NCI-H187 (cell line): Measurements from ENCODE around the gene KRTAP5-7.
"Not testable (repeated sequence)": the region's sequence is repeated elsewhere in the genome, so short reads cannot be mapped to it uniquely, and the experiment has no call there.

Experiments
- DNase-seq, 2 experiments: peaks; one replicate each; lab custom pipeline; 2025; lab: John Stamatoyannopoulos, UW

KRTAP5-7 gene, protein sequence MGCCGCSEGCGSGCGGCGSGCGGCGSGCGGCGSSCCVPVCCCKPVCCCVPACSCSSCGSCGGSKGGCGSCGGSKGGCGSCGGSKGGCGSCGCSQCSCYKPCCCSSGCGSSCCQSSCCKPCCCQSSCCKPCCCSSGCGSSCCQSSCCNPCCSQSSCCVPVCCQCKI

DNA sequence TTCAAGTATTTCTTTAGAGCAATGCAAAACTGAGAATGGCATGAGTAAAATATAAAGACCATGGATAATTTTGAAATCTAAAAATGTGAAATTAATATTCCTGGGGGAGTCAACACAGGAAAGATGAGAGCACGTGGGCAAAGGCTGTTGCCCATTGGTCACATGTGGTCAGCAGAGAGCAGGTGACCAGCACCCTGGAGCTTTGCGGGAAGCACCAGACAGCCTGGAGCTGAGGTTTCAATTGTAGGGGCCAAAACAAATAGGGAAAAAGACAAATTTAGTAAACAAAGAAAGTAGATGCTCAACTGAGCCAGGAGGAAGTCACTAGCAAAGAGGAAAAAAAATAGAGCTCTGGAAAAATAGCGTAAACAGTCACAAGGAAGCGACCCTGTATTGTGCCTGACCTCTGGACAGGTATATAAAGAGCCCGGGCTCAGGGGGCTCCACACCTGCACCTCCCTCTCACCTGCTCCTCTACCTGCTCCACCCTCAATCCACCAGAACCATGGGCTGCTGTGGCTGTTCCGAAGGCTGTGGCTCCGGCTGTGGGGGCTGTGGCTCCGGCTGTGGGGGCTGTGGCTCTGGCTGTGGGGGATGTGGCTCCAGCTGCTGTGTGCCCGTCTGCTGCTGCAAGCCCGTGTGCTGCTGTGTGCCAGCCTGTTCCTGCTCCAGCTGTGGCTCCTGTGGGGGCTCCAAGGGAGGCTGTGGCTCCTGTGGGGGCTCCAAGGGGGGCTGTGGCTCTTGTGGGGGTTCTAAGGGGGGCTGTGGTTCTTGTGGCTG is at the start of gene KRTAP5-7:
Gene KRTAP5-7, plus strand, starts transcription at position 472 of the 780 bp plus-strand sequence. Its CDS starts 34 bp downstream, at position 506.
- not testable (repeated sequence) for DNase-seq

DNA sequence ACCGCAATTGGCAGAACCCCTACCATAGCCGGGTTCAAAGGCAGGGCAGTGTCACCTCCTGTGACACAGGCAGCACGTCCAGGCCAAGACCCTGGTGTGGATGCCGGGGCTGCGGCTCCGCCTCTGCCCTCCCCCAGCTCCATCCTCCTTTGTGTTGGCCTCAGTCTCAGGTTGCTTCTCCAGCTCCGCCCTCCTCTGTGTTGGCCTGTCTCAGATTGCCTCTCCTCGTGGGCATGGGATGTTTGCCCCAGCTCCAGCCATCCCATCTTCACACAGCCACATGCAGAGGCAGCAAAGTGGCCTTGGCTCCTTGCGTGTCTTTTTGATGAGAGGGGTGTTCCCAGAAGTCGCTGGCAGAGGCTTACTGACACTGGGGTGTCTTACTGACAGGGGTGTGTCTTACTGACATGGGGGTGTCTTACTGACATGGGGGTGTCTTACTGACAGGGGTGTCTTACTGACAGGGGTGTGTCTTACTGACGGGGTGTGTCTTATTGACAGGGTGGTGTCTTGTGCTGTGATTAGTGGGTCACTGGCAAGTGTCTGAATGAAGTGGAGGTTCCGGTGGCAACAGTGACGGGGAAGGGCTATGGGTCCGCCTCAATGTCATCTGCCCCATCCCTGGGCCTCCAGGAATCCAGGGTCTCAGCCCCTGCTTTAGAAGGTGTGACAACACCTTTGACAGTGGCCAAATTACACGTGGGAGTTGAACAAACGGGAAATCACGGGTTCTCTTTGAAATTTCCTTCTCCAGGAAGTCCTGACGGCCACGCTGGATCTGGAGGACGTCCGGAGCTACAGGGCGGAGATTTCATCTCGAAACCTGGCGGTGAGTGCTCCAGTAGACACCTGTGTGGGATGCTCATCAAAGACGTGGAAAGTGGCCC is 49.2 kb upstream of the KRTAP5-7 start:
- DNase-seq: no peak

DNA sequence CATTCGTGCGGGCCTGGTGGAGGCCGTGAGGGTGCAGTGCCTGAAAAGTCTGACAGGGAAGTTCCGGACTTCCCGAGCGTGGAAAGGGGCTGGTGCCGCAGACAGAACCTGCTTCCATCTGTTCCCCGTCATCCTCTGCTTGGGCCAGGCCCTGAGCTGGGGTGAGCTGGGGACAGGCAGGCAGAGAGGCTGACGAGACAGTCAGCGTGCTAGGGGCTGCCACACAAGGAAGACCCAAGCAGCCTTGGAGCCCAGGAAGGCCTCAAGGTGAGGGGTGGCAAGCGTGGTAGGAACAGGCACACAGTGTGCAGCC is 48.6 kb upstream of the KRTAP5-7 start:
- no peak for DNase-seq

DNA sequence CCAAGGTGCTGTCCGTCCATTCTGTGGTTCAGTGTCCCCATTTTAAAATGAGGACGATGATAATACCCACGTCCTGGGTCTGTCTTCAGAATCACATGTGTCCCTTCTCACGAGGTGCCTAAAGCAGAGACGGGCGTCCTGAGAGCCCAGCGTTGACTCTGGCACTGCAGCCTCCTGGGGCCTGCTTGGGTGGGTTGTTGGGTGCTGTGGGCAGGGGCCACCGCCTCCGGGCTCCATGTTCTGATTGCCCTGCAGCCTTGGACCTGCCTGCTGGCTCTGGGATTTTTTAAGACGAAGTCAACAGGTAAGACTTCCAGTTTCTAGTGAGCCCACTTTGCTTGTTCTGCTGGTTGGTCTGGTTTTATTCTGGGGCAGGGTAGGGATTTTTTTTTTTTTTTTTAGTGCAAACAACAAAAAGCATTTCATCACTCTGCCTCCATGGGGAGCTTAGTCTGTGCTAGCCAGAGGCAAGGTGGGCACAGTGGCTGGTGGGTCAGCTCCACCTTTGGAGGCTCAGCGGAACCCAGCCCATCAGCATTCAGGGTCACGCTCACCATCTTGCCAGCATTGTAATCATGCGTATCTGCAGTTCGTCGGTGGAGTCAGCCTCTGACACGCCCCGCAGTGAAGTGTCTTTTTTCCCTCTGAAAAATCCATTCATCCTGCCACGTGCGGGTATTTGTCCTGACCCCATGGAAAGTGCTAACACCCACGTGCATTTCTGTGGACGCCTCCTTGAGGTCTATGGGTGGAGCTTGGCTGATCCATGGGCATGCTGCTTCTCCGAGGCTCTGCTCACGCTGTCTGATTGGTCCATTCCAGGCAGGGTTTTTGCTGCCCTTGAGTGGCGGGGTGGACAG is 45.7 kb upstream of the KRTAP5-7 start:
- DNase-seq: no peak

DNA sequence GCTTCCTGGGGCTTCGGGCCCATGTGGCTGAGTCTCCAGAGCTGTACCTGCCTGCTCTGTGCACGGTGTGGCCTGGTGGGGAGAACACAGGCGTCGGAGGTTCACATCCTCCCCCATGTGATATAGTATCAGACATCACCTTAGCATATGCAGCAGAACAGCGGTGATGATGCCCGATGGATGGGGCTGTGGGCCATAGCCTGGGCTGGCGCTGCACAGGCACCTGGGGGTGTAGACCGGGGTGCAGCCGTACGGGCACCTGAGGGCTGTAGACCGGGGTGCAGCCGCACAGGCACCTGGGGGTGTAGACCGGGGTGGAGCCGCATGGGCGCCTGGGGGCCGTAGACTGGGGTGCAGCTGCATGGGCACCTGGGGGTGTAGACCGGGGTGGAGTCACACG is 44.9 kb upstream of the KRTAP5-7 start:
- DNase-seq: no peak

DNA sequence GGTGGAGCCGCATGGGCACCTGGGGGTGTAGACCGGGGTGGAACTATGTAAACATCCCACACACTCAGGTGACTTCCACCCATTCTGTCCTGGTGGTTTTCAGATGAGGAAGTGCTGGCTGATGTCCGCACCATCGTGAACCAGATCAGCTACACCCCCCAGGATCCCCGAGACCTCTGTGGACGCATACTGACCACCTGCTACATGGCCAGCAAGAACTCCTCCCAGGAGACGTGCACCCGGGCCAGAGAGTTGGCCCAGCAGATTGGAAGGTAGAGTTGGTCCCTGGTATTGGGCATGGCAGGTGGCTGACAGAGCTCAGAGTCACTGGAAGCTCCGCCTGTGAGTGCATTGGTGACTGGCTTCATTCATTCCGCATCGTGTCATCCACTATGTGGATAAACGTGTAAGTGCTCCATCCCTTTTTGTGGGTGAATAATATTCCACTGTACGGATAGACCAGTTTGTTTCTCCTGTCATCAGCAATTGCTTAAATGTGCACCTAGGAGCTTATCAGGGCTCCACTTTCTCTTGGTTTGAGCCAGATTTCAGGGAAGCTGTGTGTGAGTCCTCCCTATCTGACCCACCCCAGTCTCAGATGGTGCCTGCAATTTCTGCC is 44.2 kb upstream of the KRTAP5-7 start:
- DNase-seq: no peak

DNA sequence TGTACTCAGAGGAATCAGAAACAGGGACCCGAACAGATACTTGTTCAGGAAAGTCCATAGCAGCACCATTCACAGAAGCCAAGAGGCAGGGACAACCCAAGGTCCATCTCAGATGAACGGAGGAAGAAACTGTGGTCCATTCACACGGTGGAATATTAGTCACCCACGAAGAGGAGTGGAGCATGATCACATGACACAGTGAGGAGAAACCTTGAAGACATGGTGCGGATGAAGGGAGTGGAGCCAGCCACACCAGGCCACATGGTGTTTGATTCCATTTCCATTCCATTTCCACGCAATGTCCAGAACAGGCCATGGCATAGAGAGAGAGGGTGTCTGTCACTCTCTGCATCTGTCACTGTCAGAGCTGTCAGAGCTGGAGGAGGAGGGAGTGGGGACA is 43.4 kb upstream of the KRTAP5-7 start:
- DNase-seq: no peak

DNA sequence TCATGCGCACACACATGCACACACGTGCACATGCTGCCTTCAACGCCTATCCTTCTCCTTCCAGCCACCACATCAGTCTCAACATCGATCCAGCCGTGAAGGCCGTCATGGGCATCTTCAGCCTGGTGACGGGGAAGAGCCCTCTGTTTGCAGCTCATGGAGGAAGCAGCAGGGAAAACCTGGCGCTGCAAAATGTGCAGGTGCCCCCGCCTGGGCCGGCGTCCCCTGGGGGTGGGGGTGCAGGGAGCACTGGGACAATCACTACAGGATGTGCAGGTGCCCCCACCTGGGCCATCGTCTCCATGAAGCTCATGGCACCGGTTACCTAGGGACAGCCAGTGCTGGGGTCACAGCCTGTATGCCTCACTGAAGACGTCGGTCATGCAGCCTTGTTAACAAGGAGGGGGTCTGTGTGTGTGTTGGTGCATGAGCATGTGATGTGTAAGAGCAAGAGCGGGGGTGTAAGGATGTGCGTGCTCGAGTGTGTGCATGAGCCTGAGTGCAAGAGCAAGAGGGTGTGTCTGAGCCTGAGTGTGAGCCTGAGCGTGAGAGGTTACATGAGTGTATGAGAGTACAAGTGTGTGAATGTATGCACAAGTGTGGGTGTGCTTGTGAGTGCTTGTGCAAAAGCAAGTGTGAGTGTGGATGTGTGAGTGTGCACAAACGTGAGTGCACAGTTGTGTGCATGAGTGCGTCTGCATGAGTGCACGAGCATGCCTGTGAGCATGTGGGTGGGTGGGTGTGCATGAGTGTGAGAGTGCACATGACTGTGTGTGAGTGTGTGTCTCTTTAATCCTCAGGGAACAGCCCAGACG is 42.6 kb upstream of the KRTAP5-7 start:
- no peak for DNase-seq

DNA sequence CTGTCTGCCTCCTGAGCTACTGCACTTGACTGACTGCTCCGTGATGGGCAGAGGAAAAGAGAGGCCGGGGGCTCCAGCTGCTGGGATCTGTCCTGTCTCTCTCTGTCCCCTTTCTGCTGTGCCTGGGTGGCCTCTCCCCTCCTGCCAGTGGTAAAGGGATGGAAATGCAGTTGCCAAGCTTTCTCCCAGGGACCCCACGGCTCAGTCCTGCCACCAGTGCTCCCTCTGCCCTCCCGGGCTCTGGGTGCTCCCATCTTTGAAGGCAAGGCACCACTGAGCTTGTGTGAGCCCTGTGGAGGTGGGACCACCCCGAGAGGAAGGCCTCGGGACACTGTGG is 42.0 kb upstream of the KRTAP5-7 start:
- no peak for DNase-seq

DNA sequence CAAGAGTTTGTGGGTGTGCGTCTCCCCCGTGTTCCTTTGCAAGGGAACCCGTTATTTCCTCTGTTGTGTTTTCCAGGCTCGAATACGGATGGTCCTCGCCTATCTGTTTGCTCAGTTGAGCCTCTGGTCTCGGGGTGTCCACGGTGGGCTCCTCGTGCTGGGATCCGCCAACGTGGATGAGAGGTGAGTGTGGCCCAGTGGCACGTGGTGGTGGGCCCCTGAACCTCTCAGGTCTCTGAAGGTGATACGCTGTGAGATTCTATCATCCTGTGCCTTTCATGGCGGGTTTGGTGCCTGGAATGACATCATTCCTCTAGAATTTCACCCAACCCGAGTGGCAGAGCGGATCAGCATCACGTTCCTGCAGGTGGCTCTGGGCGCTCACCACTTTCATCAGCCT is 41.6 kb upstream of the KRTAP5-7 start:
- no peak for DNase-seq

DNA sequence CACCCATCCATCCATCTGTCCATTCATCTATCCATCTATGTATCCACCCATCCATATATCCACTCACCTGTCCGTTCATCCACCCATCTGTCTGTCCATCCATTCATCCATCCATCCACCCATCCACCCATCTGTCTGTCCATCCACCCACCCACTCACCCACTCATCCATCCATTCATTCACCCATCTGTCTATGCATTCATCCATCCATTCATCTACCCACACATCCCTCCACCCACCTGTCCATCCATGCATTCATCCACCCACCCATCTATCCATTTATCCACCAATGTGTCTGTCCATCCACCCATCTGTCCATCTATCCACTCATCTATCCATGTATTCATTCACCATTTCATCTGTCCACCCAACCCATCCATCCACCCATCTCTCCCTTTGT is 40.7 kb upstream of the KRTAP5-7 start:
- DNase-seq: no peak

DNA sequence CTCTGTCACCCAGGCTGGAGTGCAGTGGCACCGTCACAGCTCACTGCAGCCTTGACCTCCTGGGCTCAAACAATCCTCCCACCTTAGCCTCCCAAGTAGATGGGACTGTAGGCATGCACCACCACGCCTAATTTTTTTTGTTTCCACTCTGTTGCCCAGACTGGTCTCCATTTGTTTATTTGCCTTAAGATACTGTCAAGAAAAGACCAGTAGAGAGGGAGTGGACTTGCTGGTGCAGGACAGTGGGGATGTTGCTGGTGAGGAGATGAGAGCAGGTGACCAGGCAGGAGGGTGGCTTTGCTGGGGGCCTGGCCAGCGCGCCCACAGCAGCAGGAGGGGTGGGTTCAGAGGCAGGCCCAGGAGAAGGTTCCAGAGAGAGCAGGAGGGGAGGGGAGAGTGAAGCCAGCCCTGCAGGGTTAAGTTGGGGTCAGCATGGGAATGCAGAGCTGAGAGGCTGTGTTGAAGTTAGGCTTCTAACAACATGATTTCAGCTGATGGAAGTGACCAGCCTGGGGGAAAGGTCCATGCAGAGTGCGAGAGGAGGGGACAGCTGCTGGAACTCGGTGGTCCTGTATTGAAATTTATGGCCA is 38.3 kb upstream of the KRTAP5-7 start:
- no peak for DNase-seq

DNA sequence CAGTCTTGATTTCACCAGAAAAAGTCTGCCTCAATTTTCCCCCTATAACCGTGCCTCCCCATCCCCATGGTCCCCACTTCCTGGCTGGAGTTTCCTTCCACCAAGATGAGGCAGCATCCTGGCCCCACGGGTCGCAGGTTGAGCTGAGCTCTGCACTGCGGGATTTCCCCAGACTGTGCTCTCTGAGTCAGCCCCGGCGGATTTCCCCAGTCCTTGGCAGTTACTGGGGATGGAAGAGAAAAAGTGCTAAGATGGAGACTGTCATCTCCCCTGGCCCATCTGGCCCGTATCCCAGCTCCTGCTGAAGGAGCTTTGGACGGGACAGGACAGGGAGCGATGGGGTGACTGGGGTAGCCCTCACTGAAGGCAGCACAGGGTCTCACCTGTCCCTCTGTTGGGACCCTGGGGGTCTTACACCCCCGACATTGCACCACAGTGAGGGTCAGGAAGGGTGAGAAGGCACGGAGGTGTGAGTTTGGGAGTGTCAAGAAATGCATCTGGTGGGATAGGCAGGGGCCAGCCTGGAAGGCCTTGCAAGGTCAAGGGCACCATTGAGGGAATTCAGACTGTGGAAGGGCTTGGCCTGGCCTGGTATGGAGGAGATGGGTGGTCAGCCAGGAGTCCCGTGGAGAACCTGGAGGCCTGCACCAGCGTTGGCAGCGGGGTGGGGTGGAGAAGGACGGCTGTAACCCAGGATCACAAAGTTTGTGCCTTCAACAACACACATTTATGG is 37.6 kb upstream of the KRTAP5-7 start:
- DNase-seq: no peak

DNA sequence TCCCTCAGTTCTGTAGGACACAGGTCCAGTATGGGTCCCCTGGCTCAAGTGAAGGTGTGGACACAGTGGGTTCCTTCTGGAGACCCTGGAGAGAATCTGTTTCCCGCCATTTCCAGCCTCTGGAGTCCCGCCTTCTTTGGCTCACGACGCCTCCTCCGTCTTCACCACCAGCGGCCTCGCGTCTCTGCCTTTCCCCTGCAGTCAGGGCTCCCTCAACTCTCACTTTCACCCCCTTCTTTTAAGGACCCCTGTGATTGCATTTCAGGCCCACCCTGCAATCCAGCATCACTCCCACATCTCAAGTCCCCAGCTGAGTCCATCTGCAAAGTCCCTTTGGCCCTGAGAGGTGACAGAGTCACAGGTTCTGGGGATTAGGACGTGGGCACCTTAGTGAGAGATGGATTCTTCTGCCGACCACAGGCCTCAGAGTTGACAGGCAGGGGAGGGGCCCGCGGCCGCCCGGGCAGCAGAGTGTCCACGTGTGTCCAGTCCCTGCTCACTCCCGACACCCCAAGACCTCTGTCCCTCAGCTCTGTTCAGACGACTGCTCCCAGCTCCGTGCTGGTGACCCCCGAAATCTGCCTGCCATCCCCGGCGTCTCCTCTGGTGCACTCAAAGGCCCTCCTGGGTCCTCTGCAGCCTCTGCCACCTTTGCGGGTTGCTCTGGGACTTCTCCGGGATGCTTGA is 36.9 kb upstream of the KRTAP5-7 start:
- no peak for DNase-seq

DNA sequence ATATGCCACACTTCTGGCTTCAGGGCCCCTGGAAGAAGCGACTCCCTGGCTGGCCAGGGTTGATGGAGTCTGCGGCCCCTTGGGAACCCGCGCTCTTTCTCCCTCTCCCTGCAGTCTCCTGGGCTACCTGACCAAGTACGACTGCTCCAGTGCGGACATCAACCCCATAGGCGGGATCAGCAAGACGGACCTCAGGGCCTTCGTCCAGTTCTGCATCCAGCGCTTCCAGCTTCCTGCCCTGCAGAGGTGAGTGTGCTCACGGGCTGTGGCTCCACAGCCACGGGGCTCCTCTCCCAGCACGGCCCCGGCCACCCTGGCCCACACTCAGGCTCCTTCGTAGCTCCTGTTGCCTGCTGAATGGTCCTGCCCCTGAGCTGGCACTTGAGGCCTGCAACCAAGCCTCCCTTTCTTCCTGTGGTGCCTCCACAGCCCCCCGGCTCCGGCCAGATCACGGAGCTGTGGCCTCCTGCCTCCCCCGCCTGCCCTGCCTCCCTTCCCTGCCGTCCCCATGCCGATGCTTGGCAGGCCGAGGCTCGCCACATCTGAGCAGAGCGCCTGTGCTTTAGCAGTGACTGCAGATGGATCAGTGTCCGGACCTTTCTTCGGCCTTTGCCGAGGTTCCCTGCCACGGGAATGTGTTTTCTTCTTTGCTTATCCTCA is 36.2 kb upstream of the KRTAP5-7 start:
- DNase-seq: no peak

DNA sequence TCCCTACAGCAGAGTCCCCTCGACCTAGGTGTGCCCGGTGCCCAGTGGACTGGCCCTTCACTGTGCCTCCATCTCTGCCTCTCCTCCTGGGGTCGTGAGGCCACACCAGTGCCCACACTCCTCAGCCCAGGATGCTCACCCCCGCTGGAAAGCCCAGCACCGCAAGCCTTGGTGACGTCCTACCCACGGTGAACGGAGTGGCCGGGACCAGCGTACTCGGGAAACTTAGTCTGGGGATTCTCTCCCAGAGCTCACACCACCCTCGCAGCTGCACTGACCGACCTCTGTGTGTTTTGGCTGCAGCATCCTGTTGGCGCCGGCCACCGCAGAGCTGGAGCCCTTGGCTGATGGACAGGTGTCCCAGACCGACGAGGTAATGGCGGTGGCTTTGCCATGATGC is 35.5 kb upstream of the KRTAP5-7 start:
- DNase-seq: no peak

DNA sequence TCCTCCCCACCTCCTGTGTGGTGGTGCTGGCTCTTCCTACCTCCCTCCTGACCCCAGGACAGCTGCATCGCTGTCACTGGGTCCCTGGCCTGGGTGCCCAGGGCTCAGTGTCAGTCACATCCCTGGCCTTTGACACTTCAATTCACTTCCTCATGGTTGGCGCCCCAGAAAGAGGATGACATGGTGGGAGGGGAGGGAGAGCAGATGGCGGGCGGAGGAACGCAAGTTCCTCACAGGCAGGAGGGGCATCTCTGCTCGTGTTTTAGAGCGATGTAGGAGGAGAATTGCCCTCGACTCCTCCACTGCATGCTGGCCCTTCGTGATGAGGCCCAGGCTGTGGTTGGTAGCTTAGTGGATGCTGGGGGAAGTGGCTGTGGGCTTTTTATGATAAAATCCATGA is 35.1 kb upstream of the KRTAP5-7 start:
- no peak for DNase-seq
